GM12865 (cell line): Measurements from ENCODE around the gene TBCC.

Experiments
- DNase-seq: peaks from one replicate; pipeline ENCODE4 v3.0.0; 2010; ENCODE audit warnings: low read depth
- H3K4me3 ChIP-seq: 2 replicates; pipeline ENCODE4 v1.5.1; 2011; ENCODE audit warnings: mild to moderate bottlenecking, low read depth, low read length, control low read depth
- TF ChIP-seq, protein P1 (sequence below): IDR thresholded peaks from 2 replicates; pipeline ENCODE4 v1.5.1; 2011; ENCODE audit warnings: low read length, control low read depth, low read depth, inconsistent platforms; ENCODE audit not compliant: insufficient read depth; ENCODE audit errors: missing control alignments

The TBCC gene

DNA sequence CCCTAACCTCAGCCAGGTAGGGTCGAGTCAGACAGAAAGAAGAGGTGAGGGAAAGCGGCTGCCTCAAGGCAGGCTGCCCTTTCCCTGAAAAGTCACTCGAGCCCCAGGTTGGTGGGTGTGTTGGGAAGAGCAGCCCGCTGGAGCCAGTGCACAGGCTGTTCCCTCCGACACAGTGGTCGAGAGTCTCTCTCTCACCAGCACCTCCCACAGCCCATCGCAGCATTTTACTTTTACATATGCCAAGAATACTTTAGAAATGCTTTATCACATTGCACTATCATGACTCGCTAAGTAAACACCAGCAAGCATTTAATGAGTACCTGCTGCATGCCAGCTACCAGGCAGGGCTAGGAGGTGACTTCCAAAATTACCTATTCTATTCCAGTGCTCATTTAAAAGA lies 25.2 kb downstream of the TBCC start:
- TF ChIP-seq, protein P1, sequence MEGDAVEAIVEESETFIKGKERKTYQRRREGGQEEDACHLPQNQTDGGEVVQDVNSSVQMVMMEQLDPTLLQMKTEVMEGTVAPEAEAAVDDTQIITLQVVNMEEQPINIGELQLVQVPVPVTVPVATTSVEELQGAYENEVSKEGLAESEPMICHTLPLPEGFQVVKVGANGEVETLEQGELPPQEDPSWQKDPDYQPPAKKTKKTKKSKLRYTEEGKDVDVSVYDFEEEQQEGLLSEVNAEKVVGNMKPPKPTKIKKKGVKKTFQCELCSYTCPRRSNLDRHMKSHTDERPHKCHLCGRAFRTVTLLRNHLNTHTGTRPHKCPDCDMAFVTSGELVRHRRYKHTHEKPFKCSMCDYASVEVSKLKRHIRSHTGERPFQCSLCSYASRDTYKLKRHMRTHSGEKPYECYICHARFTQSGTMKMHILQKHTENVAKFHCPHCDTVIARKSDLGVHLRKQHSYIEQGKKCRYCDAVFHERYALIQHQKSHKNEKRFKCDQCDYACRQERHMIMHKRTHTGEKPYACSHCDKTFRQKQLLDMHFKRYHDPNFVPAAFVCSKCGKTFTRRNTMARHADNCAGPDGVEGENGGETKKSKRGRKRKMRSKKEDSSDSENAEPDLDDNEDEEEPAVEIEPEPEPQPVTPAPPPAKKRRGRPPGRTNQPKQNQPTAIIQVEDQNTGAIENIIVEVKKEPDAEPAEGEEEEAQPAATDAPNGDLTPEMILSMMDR = no peak
- no peak for DNase-seq
- no peak overlapping the region for H3K4me3 ChIP-seq

DNA sequence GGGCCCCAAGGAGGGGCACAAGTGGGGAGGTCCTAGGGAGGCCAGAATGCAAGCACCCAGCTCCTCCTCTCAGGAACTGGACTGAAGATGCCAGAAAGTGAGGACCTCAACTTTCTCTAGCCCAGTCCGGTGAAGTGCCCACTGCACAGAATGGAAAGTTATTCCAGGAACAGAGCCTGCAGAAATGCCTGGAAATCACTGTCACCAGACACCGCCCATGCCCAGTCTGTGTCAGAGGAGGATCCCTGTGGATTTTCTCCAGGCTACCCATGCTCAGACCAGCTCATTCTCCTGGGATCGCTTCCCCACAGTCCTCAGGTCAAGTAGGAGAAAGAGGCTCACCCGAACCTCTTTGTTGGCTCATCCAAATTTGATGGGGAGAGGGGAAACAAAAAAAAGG lies 30.0 kb downstream of the TBCC start:
- DNase-seq = no peak
- no peak overlapping the region for H3K4me3 ChIP-seq

DNA sequence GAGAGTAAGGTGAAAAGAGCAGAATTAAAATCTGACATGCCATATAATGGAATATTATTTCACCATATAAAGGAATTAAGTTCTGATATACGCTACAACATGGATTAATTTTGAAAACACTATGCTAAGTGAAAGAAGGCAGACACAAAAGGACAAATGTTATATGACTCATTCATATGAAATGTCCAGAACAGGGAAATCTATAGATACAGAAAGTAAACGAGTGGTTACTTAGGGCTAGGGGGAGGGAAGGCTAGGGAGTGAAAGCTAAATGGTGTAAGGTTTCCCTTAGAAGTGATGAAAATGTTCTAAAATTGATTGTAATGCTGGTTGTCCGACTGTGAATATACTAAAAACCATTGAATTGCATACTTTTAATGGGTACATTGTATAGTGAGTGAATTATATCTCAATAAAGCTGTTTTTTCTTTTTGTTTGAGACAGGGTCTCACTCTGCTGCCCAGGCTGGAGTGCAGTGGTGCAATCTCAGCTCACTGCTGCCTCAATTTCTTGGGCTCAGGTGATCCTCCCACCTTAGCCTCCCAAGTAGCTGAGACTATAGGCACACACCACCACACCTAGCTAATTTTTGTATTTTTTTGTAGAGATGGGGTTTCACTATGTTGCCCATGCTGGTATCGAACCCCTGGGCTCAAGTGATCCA lies 31.7 kb downstream of the TBCC start:
- H3K4me3 ChIP-seq = no peak overlapping the region
- no peak for DNase-seq
- TF ChIP-seq, protein P1 = no peak

More for the DNA sequence above, 30.0 kb downstream of the TBCC start:
- TF ChIP-seq, protein P1 = no peak

DNA sequence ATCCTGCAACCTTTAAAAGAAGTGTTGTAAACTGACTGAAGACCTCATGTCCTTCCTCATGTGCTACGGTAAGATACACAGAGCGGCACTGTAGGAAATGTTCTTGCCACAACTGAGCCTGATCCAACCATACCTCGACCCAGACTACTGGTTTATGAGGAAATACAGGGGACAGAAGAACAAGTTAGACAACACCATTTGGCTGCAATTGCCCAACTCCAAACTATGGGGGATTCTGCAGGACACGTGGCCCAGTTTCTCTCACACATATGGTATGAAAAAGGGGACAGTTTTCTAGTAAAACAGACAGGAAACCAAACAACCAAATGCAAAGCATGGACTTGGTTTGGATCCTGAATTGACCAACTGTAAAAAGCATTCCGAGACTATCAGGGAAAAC lies 34.0 kb downstream of the TBCC start:
- TF ChIP-seq, protein P1 = no peak
- DNase-seq = no peak
- no peak overlapping the region for H3K4me3 ChIP-seq

DNA sequence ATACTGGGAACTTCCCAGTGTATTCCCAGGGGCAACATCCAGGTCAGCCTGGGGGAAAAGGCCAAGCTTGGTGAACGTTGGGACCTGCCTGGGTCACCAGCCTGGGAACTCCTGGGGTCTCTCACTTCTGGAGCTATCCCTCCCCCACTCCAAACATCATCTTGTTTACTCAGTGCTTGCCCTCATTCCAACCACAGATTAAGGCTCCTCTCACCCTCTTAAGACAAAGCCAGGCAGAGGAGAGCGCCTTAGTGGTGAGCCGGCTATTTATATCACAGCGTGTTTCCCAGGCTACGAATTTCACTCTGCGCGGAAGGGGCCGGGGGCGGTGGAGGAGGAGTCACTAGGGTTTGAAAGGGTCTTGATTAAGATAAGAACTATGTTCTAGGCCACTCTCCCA lies 35.6 kb downstream of the TBCC start:
- H3K4me3 ChIP-seq = no peak overlapping the region
- no peak for DNase-seq
- TF ChIP-seq, protein P1 = no peak

DNA sequence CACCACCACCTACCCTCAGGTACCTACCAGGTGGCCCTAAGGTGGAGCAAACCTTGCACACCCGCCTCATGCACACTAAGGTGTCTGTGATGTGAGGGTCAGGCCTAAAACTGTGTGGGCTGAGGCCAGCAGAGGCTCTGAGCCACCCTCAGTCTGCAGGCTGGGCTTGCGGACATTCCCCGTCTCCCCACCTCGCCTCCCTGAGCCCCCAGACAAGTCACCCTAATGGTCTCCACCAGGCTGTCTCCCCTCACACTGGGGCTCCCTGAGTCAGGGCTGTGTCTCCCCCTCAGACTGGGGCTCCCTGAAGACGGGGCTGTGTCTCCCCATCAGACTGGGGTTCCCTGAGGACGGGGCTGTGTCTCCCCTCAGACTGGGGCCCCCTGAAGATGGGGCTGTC lies 36.0 kb downstream of the TBCC start:
- DNase-seq = no peak
- TF ChIP-seq, protein P1 = no peak
- no peak overlapping the region for H3K4me3 ChIP-seq

DNA sequence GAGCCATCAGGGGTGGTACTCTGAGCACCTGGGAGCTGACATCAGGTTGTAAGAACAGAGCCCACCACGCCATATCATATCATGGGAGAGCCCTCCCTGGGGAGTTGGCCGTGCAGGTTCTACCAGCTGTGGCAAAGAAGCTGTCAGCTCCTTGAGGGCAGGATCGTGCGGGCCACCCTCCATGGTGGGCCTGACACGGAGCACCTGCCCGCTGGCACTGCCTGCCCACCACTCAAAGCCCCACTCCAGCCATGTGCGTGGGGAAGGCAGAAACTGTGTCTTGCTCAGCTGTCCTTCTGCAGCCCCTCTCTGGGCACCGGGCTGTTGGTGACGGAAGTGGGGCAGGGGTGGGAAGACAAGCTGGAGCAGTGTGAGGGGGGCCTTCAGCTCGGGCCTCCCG lies 37.8 kb downstream of the TBCC start:
- no peak overlapping the region for H3K4me3 ChIP-seq
- no peak for DNase-seq
- TF ChIP-seq, protein P1 = no peak
